ENCODE measurements around the gene BOD1. TPM values are rescaled to one million over a fixed set of nuclear protein-coding genes. Genes with fewer than 3 reads are reported as not detected.

BOD1 gene
- total and polyA plus RNA-seq, 2 of the 8 experiments (the other 6 are each of a cell fraction or from before 2014, with no cell fraction given), result 107 to 149 TPM

DNA sequence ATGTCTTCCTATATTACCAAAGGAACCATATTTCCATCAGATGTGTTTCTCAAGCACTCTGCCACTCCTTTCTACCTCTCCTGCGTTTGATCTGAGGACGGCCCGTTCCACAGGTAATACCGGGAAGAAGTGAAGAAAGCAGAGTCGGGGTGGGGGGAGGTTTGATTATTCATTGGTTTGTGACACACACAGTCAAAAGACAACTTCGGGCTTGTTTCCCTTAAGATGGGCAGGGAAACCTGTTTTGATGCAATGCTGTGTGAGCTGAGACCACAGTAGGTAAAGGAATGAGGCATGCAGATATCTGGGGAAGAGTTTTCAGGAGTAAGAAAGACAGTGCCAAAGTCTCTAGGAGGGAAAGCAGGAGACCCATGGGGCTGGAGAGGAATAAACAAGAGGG is 54.0 kb downstream of the BOD1 start:
- Histone ChIP-seq H4K8ac (ENCODE audit: extremely low read depth, insufficient read depth, low read length) (no peak overlapping the region), H3K56ac (replicated peaks; ENCODE audit: insufficient read length, low read depth, low read length) (no peak overlapping the region), H2BK20ac (ENCODE audit: low read length) (no peak overlapping the region), H3K4me3 (ENCODE audit: extremely low read depth in 1 of 4, insufficient read depth in 2 of 4, low read depth in 3 of 4, low read length in 4 of 4) (no peak overlapping the region), H3K27ac (ENCODE audit: low read depth, low read length) (no peak overlapping the region), H2BK120ac (replicated peaks; ENCODE audit: low read depth, low read length) (no peak overlapping the region), H3K23me2 (ENCODE audit: low read depth, low read length) (no peaks in the 10 kb centered on the region), H3K4me2 (ENCODE audit: insufficient read depth in 1 of 2, low read depth in 2 of 2, low read length in 2 of 2) (no peak overlapping the region), H3K79me2 (ENCODE audit: control insufficient read depth in 1 of 2, insufficient read depth in 2 of 2, low read length in 2 of 2) (no peaks in the 10 kb centered on the region), H4K91ac (replicated peaks; ENCODE audit: insufficient read length, low read length) (no peak overlapping the region), H2BK12ac (ENCODE audit: low read depth, low read length) (no peak overlapping the region), H3K4me1 (replicated peaks in 1 of 4; ENCODE audit: control insufficient read depth in 3 of 4, insufficient read depth in 4 of 4, low read length in 3 of 4) (no peaks in the 10 kb centered on the region), H3K18ac (ENCODE audit: extremely low read depth, low read length) (no peak overlapping the region), H3K14ac (ENCODE audit: insufficient read length) (no peak overlapping the region), H2AK5ac (ENCODE audit: low read depth, low read length) (no peak overlapping the region), H4K20me1 (replicated peaks in 1 of 2; ENCODE audit: control insufficient read depth in 1 of 2, insufficient read depth in 2 of 2, low read length in 2 of 2) (no peaks in the 10 kb centered on the region), H3K27me3 (replicated peaks in 1 of 4; ENCODE audit: control insufficient read depth in 3 of 4, extremely low read depth in 1 of 4, insufficient read depth in 3 of 4, low read length in 3 of 4) (no peaks in the 10 kb centered on the region), H2AFZ (ENCODE audit: low read length) (no peak overlapping the region), H2BK15ac (ENCODE audit: low read length) (no peak overlapping the region), H3K36me3 (ENCODE audit: control insufficient read depth in 2 of 4, insufficient read depth in 4 of 4, low read length in 3 of 4) (no peaks in the 10 kb centered on the region), H3K79me1 (ENCODE audit: low read depth, low read length) (no peaks in the 10 kb centered on the region), H3K9me3 (ENCODE audit: insufficient read depth in 2 of 2, low read depth in 1 of 2, low read length in 1 of 2) (peaks cover 0 to 6% of the 10 kb centered on the region in 2 experiments; a peak in 1 of 4 replicates), H3K4ac (replicated peaks; ENCODE audit: insufficient read length, low read depth, low read length) (no peak overlapping the region), H2BK5ac (ENCODE audit: low read depth, low read length) (no peak overlapping the region), H4K5ac (ENCODE audit: insufficient read length, low read depth, low read length) (no peak overlapping the region), H3K23ac (ENCODE audit: insufficient read length) (no peak overlapping the region), H3K9ac (replicated peaks in 1 of 4; ENCODE audit: extremely low read depth in 1 of 4, low read depth in 3 of 4, low read length in 3 of 4) (no peak overlapping the region)
- FAIRE-seq (no peak), DNase-seq (ENCODE audit: low read depth in 1 of 2, low spot score in 2 of 2) (no peak)
- TF ChIP-seq CHD1 (IDR thresholded peaks at IDR 0.05; ENCODE audit: low read depth, low read length) (no peak), POU5F1 (IDR thresholded peaks at IDR 0.05; ENCODE audit: low read depth, low read length) (no peak), NRF1 (IDR thresholded peaks at IDR 0.05; ENCODE audit: low read depth, low read length) (no peak), TEAD4 (IDR thresholded peaks at IDR 0.05; ENCODE audit: low read depth, low read length) (no peak), CHD2 (IDR thresholded peaks at IDR 0.05; ENCODE audit: low read length) (no peak), PHF8 (conservative IDR thresholded peaks at IDR 0.05; ENCODE audit: low read depth, low read length) (no peak), TAF7 (optimal IDR thresholded peaks at IDR 0.05; ENCODE audit: borderline replicate concordance, low read depth, low read length) (no peak), CBX5 (IDR thresholded peaks at IDR 0.05; ENCODE audit: low read depth, low read length) (no peak), BCL11A (IDR thresholded peaks at IDR 0.05; ENCODE audit: low read depth in 2 of 2, low read length in 2 of 2) (no peak), GTF2F1 (IDR thresholded peaks at IDR 0.05; ENCODE audit: borderline replicate concordance, low read depth, low read length) (no peak), SAP30 (IDR thresholded peaks at IDR 0.05; ENCODE audit: insufficient read depth, insufficient replicate concordance, low read length) (no peak), BACH1 (IDR thresholded peaks at IDR 0.05; ENCODE audit: low read length) (no peak), CTBP2 (IDR thresholded peaks at IDR 0.05; ENCODE audit: borderline replicate concordance, insufficient read depth, insufficient read length, low read length) (no peak)
- TF ChIP-seq, protein P1, sequence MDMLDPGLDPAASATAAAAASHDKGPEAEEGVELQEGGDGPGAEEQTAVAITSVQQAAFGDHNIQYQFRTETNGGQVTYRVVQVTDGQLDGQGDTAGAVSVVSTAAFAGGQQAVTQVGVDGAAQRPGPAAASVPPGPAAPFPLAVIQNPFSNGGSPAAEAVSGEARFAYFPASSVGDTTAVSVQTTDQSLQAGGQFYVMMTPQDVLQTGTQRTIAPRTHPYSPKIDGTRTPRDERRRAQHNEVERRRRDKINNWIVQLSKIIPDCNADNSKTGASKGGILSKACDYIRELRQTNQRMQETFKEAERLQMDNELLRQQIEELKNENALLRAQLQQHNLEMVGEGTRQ (IDR thresholded peaks at IDR 0.05; ENCODE audit: low read length), result no peak
- WGBS, 2 experiments (ENCODE audit: extremely low coverage in 1 of 2, insufficient coverage in 1 of 2, insufficient read length in 1 of 2, insufficient replicate concordance in 2 of 2, low coverage in 1 of 2, low lambda C conversion rate in 2 of 2, missing lambda C conversion rate in 1 of 2), result 91% methylated on average over 6 of the region's 6 CpGs; no CpG with 5 or more reads in 1 of the 2 experiments
- CTCF ChIA-PET (ENCODE audit: partially characterized antibody), result interaction anchor here (0.6 to 1.8 kb wide), 4 partner anchors 9 to 304 kb away, joined by 3 to 5 read pairs (median 4); no protein-coding TSS in a partner anchor
- POLR2A ChIA-PET (ENCODE audit: partially characterized antibody), result no interaction called here

Measured in H1 (cell line).